Esophagus mucosa (tissue), 1 donor: ENCODE data around the gene GRIK4. TPM values are rescaled to one million over a fixed set of nuclear protein-coding genes. Genes with fewer than 3 reads are reported as not detected.
"Not testable (repeated sequence)": the region's sequence is repeated elsewhere in the genome, so short reads cannot be mapped to it uniquely, and the experiment has no call there.

Experiments used
- ATAC-seq: fragments of 200-7000 bp; cut with Tn5 transposase; one replicate; pipeline ENCODE4 v1.9.1; 2020
- total RNA-seq: library from RNA; stranded (reverse); gene quantifications from one replicate; pipeline ENCODE4 v1.2.4, GENCODE V29; 2023
- donor health status: DM: yes; HTN: yes; CAD: no.

The GRIK4 gene
- total RNA-seq, 1 donor from 2014 or later = 0.08 TPM

DNA sequence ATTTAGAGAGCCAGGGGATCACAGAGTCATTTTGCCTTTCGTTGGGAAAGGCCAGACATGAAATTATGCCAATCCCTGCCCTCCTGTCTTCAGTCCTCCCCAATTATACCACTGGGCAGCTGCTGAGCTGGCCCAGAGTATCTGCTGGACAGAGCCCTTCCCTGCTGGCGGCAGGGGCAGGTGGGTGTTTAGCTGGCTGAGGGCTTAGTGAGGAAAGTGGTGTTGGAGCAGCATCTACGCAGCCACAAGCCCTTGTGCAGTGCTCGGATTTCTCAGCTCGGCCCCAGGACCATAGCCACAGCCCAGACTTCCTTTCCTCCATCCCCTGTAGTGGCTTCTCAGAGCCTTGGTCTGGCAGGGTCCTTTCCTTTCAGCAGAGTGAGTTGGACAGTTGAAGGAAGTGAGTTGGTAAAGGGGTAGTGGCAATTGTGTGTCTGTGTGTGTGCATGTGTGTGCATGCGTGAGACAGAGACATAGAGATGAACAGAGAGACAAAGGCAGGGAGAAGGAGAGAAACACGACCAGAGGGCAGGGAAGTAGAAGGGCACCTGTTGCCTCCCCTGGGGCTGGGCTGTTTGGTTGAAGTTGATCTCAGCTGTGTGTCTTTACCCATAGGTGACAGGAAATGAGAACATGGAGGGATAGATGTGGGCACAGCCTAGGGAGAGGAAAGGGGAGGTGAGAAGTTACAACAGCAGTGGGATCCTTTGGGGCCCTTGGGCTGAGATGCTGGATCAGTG is 66.2 kb downstream of the GRIK4 start:
- no peak for ATAC-seq

DNA sequence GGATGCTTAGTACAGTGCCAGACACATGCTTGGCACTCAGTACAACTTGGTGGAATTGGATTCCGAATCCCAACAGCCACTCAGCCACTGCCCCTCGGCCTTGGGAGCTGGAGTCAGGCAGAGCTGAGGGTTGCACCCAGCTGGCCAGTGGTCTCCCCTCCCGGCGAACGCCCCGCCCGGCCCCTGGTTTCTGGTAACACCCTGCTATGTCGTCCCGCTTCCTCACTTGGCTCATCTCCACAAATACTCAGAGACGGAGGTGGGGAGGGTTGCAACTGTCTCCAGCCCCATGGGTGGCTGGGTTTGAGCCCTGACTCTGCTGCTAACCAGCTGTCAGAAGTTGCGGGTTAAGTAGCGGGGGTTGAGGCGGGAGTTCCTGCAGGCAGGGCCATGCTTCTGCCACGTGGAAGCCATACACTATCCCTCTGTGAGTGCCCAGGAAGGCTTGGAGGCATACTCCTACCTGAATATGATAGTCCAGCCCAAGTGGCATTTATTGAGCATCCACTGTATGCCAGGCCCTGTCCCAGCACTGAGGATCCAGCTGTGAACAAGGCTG is 67.1 kb downstream of the GRIK4 start:
- ATAC-seq = no peak

DNA sequence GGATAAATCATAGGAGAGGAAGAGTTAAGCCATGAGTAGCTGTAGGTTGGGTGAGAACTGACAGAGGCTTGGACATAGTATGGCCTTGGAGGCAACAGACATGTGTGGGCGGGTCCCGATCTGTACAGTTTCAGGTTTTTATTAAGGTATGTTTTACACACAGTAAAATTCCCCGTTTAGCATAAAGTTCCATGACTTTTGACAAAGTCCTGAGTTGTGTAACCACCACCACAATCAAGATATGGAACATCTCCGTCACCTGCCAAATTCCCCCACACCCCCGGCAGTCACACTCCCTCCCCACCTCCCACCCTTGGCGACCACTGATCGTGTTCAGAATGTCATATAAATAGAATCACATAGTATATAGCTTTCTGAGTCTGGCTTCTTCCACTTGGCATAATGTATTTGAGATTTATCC is 68.1 kb downstream of the GRIK4 start:
- no peak for ATAC-seq

DNA sequence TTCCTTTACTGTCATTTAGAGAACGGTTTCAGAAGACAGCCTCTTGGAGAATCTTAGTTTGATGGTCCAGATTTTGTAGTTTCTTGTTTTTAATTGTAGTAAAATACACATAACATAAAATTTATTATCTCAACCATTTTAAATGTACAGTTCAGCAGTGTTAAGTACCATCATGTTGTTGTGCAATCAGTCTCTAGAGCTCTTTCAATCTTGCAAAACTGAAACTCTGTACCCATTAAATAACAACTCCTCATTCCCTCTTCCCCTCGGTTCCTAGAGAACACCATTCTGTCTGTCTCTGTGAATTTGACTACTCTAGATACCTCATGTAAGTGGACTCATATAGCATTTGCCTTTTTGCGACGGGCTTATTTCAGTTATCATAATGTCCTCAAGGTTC is 69.8 kb downstream of the GRIK4 start:
- no peak for ATAC-seq

DNA sequence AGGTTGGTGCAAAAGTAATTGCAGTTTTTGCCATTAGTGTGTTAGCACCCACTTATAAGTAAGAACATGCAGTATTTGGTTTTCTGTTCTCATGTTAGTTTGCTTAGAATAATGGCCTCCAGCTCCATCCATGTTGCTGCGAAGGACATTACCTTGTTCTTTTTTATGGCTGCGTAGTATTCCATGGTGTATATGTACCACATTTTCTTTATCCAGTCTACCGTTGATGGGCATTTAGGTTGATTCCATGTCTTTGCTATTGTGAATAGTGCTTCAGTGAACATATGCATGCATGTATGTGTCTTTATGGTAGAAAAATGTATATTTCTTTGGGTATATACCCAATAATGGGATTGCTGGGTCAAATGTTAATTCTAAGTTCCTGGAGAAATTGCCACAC is 71.0 kb downstream of the GRIK4 start:
- not testable (repeated sequence) for ATAC-seq

DNA sequence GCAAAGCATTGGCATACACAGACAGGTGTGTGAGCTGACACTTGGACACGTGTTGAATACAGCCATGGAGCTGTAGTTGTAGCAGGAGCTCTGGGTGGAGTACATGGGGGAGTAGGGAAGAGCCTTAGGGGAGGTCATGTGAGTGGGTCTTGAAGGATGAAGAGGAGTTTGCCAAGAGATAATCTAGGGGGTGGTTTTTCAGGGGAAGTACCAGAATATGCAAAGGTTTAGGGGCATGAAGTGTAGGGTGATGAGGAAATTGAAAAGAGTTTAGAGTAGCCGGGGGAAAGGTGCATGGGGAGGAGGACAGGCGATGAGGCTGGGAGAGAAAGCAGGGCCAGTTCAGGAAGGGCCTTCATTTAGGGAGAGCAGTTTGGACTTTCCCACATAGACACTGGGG is 74.5 kb downstream of the GRIK4 start:
- ATAC-seq = no peak

DNA sequence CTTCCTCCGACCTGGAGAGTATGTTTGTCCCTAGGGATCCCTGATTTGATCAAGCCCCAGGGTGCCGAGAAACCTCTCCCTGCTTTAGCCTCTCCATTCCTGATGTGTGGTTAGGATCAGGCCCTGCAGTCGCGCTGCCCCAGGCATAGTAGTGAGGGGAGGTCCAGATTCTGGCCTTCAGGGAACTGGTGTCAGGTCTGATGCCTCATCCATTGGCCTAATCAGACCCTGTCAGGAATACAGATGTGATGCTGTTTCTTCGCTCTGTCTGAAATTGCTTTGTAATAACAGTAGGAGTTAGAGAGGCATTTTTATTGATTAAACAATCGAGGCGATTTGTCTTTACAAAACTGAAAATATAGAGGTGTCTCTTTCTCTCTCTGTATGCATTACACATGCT is 75.2 kb downstream of the GRIK4 start:
- ATAC-seq = no peak

DNA sequence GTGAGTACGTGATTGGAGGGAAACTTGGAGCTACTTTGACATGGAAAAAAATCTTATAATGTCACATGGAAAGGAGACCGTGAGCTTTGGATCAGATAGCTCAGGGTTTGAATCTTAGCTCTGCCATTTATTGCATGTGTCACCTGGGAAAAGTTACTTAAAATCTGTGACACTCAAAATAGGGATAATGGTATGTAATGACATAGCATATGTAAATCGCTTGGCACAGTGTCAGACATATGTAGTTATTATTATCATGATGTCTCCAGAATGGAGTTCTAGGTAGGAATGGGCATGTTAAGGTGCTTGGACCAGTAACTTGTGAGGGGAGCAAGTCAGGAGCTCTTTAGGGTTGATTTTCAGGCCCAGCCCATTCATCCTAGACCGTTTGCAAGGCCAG is 75.8 kb downstream of the GRIK4 start:
- no peak for ATAC-seq

DNA sequence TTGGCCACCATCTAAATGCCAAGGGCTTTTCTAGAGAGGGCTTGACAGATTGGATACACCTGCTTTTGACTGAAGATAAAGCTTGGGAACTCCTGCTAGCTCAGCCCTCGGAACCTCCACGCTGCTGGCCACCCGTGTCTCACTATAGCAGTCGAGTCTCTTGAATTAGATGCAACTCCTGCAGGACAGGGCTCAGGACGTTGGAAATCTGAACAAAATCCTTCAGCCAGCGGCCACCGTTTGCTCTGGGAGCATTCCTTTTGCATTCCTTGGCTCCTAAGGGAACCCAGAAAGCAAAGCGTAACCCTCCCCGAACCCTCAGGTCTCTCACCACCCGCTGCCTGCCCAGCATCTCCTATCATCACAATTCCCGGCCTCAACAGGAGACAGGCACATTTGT is 77.8 kb downstream of the GRIK4 start:
- ATAC-seq = no peak

DNA sequence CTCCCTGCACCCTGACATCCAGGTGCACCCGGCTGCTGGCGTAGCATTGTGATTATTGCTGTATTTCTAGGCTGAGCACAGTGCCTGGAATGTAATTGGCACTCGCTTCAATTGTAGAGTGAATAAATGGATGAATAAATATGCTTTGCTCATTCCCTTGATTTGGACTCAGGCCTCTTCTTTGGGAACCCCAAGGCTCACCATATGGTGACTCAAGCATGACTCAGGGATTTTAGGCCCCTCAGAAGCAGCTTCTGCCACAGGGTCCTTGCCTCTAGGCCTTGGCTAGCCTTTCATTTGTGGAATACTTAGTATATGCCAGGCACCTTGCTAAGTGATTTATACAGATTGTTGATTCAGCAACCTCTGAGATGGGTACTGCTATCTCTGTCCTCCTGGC is 78.9 kb downstream of the GRIK4 start:
- no peak for ATAC-seq

DNA sequence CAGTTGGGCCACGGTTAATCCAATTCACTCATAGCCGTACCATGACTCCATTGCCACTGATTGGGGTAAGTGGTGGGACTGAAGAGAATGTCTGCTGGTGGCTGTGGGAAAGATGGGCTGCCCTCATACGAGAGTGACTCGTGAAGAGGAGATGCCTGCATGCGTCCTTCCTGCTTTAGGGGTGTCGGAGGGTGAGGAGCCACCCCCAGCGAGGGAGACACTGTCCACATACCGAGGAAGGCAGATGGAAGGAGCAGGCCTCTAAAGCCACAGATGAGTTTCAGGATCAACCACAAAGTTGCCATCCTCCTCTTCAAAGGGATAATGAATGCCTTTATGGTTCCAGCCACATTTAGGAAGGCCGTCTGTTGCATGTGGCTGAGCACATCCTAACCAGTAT is 83.2 kb downstream of the GRIK4 start:
- ATAC-seq = no peak

DNA sequence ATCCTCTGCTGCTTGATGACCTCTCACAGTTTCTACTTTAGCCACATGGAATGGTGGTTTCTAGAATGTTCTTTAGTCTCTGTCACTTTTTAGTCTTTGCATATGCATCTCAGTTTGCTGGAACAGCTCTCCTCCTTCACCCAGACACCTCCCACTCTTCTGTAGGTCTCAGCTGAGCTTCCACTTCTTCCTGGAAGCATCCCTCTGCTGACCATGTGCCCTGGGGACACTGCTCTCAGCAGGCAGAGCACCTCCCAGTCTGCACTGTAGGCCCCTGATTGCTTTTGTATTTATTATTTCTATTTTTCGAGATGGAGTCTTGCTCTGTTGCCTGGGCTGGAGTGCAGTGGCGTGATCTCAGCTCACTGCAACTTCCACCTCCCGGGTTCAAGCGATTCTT is 84.0 kb downstream of the GRIK4 start:
- ATAC-seq = no peak

DNA sequence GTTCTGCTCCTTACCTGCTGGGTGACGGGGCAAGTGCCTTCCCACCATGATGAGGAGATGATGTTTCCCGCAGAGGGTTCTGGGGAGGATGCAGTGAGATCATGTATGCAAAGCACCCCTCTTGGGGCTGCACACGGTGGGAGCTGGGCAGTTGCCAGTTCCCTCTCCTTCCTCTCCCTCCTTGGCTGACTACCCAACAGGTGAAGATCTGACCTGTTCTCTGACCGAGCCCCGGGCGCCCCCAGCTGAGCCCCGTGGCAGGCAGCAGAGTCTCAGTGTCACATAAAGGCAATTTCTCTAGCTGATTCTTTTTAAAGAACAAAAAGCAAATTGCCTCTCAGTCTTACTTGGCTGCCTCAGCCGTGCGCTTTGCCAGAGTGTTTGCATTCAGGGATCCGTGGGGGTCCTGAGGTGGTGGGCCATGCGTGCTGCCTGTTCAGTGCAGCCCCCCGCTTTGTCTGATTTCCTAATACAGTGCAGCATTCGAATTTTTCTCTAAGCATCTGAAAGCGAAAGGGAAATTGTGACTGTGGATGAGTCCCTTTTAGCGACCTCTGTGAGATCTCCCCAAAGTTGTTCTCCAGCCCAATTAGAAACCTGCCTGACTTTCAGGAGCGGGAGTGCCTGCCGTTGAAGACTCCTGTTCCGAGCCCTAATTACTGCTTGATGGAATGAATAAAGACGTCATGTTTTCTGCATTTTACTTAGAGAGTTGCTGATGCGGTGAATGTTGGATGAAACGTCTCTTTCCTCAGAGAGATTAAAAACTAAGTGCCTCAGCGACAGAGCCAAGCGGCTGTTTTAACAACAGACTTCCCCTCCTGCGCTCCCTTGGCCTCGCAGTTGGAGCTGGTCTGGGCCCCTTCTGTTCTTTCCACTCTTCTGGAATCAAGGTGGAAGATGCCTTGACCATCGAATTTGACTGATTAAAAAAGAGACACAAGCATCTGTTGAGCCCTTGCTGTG is 86.0 kb downstream of the GRIK4 start:
- no peak for ATAC-seq

DNA sequence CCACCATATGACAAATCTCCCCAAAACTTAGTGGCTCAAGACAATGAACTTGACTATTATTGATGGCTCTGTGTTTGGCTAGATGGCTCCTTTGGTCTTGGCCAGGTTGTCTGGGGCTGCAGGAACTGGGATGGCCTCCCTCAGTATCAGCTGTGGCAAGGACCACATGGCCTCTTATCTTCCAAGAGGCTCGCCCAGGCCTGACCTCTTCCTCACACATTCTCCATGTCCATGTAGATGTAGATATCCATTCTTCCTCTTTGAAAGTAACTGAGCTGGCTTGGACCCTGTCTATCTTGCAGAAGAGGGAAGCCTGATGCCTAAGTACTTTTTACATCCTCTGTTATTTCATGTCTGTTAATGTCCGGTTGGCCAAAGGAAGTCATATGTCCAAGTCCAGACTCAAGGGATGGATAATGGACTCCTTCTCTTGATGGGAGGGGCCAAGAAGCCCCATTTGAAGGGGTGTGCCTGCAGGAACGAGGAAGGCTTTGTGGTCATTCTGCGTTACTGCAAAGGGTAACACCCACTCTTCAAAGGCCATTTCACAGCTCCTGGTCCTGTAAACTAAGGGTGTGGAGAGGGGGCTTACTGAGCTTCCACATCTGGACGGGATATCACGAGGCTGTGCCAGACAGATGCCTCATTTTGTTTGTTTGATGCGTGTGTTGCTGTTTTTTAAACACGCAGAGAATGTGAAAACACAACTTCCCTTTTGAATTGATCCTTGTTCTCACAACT is 87.1 kb downstream of the GRIK4 start:
- ATAC-seq = no peak

DNA sequence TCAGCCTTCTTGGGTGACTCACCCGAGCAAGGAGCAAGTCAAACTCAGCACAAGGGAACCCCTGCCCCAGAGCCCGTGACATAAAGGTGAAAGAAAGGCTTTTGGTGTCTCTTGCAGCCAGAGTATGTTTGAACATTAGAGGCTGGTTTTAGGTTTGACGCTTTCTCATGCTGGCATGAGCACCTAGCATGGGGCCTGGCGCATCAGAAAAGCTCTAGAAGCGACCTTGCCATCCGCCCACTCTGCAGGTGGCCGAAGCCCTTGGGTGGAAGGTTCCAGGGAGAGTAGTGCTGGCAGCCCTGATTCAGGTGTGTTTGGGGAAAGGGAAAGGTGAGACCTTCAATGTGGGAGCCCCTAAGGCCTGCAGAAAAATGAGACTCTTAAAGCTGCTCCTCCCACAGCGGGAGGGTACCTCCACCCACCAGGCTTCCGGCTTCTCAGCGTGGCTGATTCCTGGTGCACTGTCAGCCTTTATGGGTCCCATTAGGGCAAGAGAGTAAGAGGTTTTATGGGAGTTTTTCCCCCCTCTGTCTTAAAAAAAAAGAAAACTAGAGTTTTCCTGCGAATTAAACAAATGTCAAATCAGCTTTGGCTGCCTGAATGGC is 88.4 kb downstream of the GRIK4 start:
- no peak for ATAC-seq

DNA sequence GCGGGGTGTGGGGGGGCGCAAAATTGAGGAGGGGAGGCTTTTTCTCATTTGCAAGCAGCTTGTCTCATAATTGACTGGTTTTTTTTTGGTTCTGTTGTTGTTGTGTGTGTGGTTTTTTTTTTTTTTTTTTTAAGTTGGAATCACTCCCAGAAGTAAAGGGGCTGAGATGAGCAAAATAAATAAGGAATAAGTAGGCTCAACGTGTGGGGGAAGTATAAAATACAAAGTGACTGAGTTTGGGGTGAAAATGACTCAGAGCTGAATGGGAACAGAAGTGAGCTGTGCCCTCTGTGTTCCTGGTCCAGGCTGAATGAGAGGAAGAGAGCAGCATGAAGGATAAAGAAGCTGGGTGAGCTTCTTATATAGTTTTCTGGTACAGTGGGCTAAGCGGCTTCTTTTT is 90.0 kb downstream of the GRIK4 start:
- no peak for ATAC-seq

DNA sequence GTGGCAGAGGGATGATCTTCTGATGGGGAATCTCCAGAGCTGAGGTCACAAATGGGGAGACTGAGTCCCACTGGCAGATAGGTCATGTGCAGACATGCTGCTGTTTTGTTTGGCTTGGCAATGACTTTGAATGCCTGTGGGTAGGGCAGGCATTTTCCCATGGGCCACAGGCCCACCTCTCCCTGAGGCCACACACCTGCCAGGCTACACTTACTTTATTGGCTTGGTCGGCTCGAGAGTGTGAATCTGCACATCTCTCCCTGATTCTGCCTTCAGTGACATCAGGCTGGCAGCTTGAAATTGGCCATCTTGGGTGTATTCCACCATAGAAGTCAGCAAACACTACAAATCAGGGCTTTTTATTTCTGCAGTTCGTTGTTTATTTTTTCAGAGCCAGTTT is 91.5 kb downstream of the GRIK4 start:
- no peak for ATAC-seq

DNA sequence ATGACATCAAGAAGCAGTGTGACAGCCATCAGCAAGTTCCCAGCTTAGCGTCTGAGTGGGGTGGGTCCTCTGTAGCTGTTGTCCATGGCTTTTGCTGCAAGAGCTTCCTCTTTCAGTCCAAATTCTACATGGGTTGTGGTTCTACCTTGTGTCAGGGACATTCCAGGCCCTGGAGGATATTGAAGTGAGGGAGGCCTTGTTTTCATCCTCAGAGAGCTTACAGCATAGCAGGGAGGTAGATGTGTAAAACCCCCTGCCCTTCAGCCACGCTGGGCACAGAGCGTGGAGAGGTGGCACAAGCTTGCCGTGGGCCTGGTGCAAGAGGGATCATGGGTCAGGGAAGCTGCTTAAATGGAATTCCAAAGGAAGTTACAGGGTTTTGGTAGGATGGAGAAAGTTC is 93.9 kb downstream of the GRIK4 start:
- no peak for ATAC-seq

DNA sequence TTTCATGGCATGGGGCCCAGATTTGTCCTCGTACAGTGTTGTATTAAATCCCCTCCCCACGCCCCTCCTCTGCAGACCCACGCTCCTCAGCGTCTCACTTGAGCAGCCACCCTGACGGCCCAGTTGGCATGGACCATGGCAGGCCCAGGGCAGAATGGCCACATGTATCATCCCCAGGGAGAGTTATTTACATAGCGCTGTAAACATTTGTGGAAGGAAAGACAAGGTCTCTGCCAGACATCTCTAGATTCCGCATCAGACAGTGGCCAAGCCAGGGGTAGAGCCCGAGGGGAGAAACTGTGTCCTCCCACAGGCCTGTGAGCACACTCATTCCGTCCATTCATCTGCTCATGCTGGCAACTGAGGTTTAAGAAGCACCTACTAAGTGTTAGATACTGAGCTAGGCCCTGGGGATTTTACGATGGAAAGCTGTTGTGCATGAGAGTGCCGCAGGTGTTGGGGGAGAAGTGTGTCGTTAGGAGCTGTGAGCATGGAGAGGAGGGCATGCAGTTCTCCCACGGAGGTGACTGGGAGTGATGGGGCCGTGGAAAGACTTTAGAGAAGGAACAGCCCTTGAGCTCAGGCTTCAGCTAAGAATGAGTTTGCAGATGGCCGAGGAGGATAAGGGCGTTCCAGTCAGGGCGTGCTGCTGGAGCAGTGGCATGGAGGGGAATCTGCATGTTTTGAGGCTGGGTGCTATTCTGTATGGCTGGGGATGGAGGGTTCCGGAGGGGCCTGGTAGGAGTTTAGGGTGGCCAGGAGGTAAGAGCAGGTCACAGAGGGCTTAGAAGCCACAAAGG is 94.9 kb downstream of the GRIK4 start:
- no peak for ATAC-seq

DNA sequence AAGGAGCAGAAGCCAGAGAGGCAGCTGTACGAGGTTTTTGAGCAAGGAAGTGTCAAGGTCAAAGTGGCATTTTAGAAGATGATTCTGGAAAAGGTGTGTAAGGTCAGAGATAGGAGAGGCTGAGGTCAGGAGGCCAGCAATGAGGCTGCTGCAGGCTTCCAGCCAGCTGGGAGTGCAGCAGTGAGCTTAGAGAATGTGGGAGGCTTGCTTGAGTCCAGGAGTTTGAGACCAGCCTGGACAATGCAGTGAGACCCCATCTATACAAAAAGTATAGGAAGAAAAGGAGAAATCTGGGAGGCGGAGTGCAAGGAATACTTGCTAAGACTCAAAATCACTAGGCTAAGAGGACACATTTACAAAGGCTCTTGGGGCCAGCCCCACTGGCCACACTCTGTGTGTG is 96.5 kb downstream of the GRIK4 start:
- no peak for ATAC-seq

DNA sequence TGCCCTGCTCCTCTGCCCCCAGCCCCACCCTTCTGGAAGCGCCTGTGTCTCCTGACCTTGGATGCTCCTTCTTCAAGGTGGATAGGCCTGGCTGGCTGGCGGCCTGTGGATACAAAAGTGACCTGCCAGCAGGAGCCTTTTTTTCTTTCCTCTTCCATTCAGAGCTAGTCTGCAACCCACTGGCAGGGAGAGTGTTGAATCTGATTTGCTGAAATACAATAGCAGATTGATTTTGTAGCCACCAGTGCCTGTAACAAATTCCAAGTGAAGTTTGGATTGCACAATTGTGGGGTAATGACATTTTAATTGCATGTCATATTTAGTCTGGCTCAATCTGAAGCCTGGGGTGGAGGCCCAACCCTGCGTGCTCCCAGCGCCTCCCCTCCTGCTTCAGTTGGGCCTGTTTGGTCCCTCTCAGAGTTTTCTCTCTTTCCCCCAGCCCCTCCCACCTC is 97.2 kb downstream of the GRIK4 start:
- no peak for ATAC-seq

DNA sequence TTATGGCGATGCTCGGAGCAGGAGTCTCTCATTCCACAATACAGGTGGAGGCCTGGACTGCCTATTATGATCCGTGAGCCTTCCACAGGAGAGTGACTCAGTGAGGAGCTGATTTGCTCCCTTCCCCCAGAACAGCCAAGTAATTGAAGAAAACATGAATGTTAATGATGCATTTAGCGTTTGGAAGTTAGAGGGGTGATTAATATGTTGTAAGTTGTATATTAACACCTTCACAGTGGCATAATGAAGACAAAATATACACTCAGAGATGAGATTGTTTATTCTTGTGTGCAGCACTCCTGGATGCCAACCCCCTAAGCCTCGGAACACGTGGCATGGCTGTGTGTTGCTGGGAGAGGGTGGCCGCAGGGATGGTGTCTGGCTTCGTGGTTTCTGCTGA is 98.6 kb downstream of the GRIK4 start:
- no peak for ATAC-seq
